MM.1S (cell line): ENCODE measurements around the gene CCM2L.

Experiments used
- DNase-seq: peaks from one replicate; pipeline ENCODE4 v3.0.0-alpha.2; 2015
- H2AFZ ChIP-seq: fragments of 300-600 bp; sonication (generic); 2 replicates; pipeline ENCODE4 v1.6.0; 2016; ENCODE audit warnings: antibody characterized with exemption, low read length
- H3F3A ChIP-seq: fragments of 300-600 bp; sonication (generic); 2 replicates; pipeline ENCODE4 v1.6.1; 2016; ENCODE audit warnings: mild to moderate bottlenecking, antibody characterized with exemption, low read length, moderate library complexity, mixed read lengths; ENCODE audit not compliant: insufficient read depth
- H3K27ac ChIP-seq: fragments of 300-600 bp; sonication (generic); 2 replicates; pipeline ENCODE4 v1.5.1; 2016; ENCODE audit warnings: mild to moderate bottlenecking, low read length
- H3K27me3 ChIP-seq: fragments of 300-600 bp; sonication (generic); replicated peaks from 2 replicates; pipeline ENCODE4 v1.6.0; 2016; ENCODE audit warnings: low read length; ENCODE audit not compliant: insufficient read depth
- H3K36me3 ChIP-seq: fragments of 300-600 bp; sonication (generic); replicated peaks from 2 replicates; pipeline ENCODE4 v1.6.1; 2016; ENCODE audit warnings: mild to moderate bottlenecking, low read length, mixed read lengths; ENCODE audit not compliant: insufficient read depth
- H3K4me1 ChIP-seq: fragments of 300-600 bp; sonication (generic); 2 replicates; pipeline ENCODE4 v1.6.1; 2016; ENCODE audit warnings: low read length, mixed read lengths
- H3K4me2 ChIP-seq: fragments of 300-600 bp; sonication (generic); 2 replicates; pipeline ENCODE4 v1.6.0; 2016; ENCODE audit warnings: low read depth, low read length
- H3K4me3 ChIP-seq: fragments of 300-600 bp; sonication (generic); 2 replicates; pipeline ENCODE4 v1.5.1; 2016; ENCODE audit warnings: low read length, mixed read lengths
- H3K79me2 ChIP-seq: fragments of 300-600 bp; sonication (generic); 2 replicates; pipeline ENCODE4 v1.6.1; 2016; ENCODE audit warnings: mixed run types, low read length, mixed read lengths
- H3K9ac ChIP-seq: fragments of 300-600 bp; sonication (generic); 2 replicates; pipeline ENCODE4 v1.6.1; 2016; ENCODE audit warnings: low read length, mixed read lengths
- H3K9me2 ChIP-seq: fragments of 300-600 bp; sonication (generic); replicated peaks from 2 replicates; pipeline ENCODE4 v1.6.1; 2016; ENCODE audit warnings: mild to moderate bottlenecking, low read length, mixed read lengths; ENCODE audit not compliant: insufficient read depth
- H3K9me3 ChIP-seq: fragments of 300-600 bp; sonication (generic); replicated peaks from 2 replicates; pipeline ENCODE4 v1.6.1; 2016; ENCODE audit warnings: mild to moderate bottlenecking, low read length, mixed read lengths; ENCODE audit not compliant: insufficient read depth
- H4K20me1 ChIP-seq: fragments of 300-600 bp; sonication (generic); 2 replicates; pipeline ENCODE4 v1.6.1; 2016; ENCODE audit warnings: mild to moderate bottlenecking, low read length, moderate library complexity, mixed read lengths; ENCODE audit not compliant: insufficient read depth
- EZH2 ChIP-seq: fragments of 300-600 bp; sonication (generic); optimal IDR thresholded peaks from 2 replicates; pipeline ENCODE3; 2017; ENCODE audit warnings: low read depth, mild to moderate bottlenecking, antibody characterized with exemption, low read length, mixed read lengths
- EZH2phosphoT487 ChIP-seq: fragments of 300-600 bp; sonication (generic); IDR thresholded peaks from 2 replicates; pipeline ENCODE4 v1.6.1; 2018; ENCODE audit warnings: antibody characterized with exemption, low read length
- TF ChIP-seq, protein P1 (sequence below): fragments of 300-600 bp; sonication (generic); IDR thresholded peaks from 2 replicates; pipeline ENCODE4 v1.5.1; 2016; ENCODE audit warnings: antibody characterized with exemption, low read length, mixed read lengths

CCM2L gene

DNA sequence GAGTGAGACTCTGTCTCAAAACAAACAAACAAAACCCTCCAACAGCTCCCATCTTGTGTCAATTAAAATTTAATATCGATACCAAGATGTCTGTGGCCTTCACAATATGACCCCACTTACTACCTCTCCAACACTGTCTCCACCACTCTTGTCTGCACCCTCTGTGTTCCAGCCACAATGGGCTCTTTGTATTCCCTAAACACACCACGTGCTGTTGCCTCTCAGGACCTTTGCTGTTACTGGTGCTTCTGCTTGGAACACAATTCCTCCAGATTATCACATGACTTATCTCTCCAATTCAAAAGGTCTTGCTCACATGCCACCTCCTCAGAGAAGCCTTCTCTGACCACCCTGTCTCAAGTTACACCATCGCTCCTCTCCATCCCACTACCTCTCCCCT lies 35.8 kb downstream of the CCM2L start:
- Histone ChIP-seq H3K4me3 (no peak overlapping the region), H3K27me3 (peaks cover 44% of the 10 kb centered on the region), H3F3A (no peaks in the 10 kb centered on the region), H4K20me1 (no peaks in the 10 kb centered on the region), H2AFZ (no peak overlapping the region), H3K9ac (no peak overlapping the region), H3K79me2 (no peaks in the 10 kb centered on the region), H3K36me3 (no peaks in the 10 kb centered on the region), H3K9me2 (no peaks in the 10 kb centered on the region), H3K4me1 (0 out of 2 replicates have a peak, but pooled peaks cover under 1% of the 10 kb centered on the region), H3K27ac (no peak overlapping the region), H3K9me3 (no peaks in the 10 kb centered on the region), H3K4me2 (no peak overlapping the region)
- DNase-seq = no peak
- TF ChIP-seq EZH2 (no peak), EZH2phosphoT487 (no peak)
- TF ChIP-seq, protein P1, sequence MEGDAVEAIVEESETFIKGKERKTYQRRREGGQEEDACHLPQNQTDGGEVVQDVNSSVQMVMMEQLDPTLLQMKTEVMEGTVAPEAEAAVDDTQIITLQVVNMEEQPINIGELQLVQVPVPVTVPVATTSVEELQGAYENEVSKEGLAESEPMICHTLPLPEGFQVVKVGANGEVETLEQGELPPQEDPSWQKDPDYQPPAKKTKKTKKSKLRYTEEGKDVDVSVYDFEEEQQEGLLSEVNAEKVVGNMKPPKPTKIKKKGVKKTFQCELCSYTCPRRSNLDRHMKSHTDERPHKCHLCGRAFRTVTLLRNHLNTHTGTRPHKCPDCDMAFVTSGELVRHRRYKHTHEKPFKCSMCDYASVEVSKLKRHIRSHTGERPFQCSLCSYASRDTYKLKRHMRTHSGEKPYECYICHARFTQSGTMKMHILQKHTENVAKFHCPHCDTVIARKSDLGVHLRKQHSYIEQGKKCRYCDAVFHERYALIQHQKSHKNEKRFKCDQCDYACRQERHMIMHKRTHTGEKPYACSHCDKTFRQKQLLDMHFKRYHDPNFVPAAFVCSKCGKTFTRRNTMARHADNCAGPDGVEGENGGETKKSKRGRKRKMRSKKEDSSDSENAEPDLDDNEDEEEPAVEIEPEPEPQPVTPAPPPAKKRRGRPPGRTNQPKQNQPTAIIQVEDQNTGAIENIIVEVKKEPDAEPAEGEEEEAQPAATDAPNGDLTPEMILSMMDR = no peak

DNA sequence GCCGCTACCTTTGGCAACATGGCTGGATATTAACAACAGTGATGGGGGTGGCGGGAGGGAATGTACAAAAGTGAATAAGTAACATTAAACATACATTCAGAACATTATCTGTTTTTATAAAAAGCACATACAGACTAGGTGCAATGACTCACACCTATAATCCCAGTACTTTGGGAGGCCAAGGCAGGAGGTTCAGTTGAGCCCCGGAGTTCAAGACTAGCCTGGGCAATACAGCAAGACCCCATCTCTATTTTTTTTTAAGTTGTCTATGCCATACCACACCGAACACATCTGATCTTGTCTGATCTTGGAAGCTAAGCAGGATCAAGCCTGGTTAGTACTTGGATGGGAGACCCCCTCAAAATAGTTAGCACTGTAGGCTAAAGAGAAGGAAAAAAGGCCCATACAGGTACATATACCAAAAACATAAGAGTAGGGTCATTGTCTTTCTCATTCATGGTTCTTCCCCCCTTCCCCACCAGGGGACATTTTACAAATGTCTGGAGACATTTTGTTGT lies 40.1 kb downstream of the CCM2L start:
- TF ChIP-seq EZH2phosphoT487 = no peak
- no peak for TF ChIP-seq EZH2
- TF ChIP-seq, protein P1 = no peak
- Histone ChIP-seq H3K27me3 (peaks cover 61% of the 10 kb centered on the region), H3K36me3 (no peaks in the 10 kb centered on the region), H3K4me1 (peaks cover 7% of the 10 kb centered on the region; the same call in 1 of the 2 replicates), H3K4me2 (no peak overlapping the region), H2AFZ (no peak overlapping the region), H3K9me3 (no peaks in the 10 kb centered on the region), H3K4me3 (no peak overlapping the region), H3F3A (no peaks in the 10 kb centered on the region), H3K79me2 (no peaks in the 10 kb centered on the region), H3K27ac (no peak overlapping the region), H3K9me2 (no peaks in the 10 kb centered on the region), H4K20me1 (no peaks in the 10 kb centered on the region), H3K9ac (no peak overlapping the region)
- DNase-seq = no peak

DNA sequence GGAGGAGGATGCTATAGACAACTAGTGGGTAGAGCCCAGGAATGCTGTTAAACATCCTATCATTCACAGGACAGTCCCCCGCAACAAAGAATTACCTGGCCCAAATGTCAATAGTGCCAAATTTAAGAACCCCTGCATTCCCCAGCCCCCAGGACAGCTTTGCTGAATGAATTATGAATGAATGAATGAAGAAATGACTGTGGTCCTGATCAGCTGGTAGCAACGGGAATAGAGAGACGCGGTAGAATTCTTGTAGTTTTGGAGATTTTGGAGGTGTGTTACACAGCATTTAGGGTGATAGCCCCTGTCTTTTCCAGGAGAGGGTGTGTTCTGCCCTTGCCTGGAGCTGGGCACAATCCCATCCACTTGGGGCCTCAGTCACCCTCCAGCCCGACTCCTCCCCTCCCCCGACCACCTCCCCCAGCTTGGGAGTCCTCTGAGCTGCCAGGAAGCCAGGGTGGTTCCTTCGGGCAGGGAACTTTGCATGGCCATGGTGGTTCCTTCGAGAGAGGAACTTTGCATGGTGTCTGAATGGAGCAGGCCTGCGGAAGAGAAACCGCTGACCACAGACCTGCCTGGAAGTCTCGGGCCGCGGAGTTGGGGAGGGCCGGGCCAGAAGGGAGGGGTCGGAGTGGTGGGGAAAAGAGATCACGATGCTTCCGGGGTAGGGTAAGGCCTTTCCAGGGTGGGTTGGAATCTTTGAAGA lies 40.8 kb downstream of the CCM2L start:
- no peak overlapping the region for H2AFZ ChIP-seq
- TF ChIP-seq EZH2phosphoT487 (no peak), EZH2 (no peak)
- TF ChIP-seq, protein P1 = no peak
- peaks cover 67% of the 10 kb centered on the region for H3K27me3 ChIP-seq
- peaks cover 7% of the 10 kb centered on the region; the same call in 1 of the 2 replicates for H3K4me1 ChIP-seq
- no peaks in the 10 kb centered on the region for H3K36me3 ChIP-seq
- no peaks in the 10 kb centered on the region for H4K20me1 ChIP-seq
- no peaks in the 10 kb centered on the region for H3K9me3 ChIP-seq
- no peaks in the 10 kb centered on the region for H3K79me2 ChIP-seq
- H3K9me2 ChIP-seq = no peaks in the 10 kb centered on the region
- no peak overlapping the region for H3K4me3 ChIP-seq
- peak overlapping the region; percentile 78 for H3K4me2 ChIP-seq
- H3K9ac ChIP-seq = no peak overlapping the region
- H3F3A ChIP-seq = no peaks in the 10 kb centered on the region
- no peak overlapping the region for H3K27ac ChIP-seq
- no peak for DNase-seq
